Measurements from ENCODE around the gene TBCD.

Gene TBCD

GRCh38 chr17:82751571-82752370 lies at the start of gene TBCD:
Gene TBCD, plus strand, starts transcription at chr17:82752065. Its CDS starts 129 bp downstream, at chr17:82752194.
- DNase-seq = peak; percentile 95

GRCh38 chr17:82702231-82702927 lies 49.5 kb upstream of the TBCD start:
- DNase-seq = no peak

GRCh38 chr17:82703036-82703745 lies 48.7 kb upstream of the TBCD start:
- no peak for DNase-seq

GRCh38 chr17:82703935-82704865 lies 47.7 kb upstream of the TBCD start:
- DNase-seq = no peak

- DNase-seq = no peak
Measured at GRCh38 chr17:82704886-82705285, 47.0 kb upstream of the TBCD start.

- DNase-seq = no peak
Measured at GRCh38 chr17:82705756-82706155, 46.1 kb upstream of the TBCD start.

- peak; percentile 26 for DNase-seq
Measured at GRCh38 chr17:82709024-82709675, 42.7 kb upstream of the TBCD start.

- DNase-seq = no peak
Measured at GRCh38 chr17:82709676-82710498, 42.0 kb upstream of the TBCD start.

- DNase-seq = no peak
Measured at GRCh38 chr17:82710499-82711232, 41.2 kb upstream of the TBCD start.

- DNase-seq = no peak
Measured at GRCh38 chr17:82713071-82713723, 38.7 kb upstream of the TBCD start.

- DNase-seq = peak; percentile 97
Measured at GRCh38 chr17:82716203-82717010, 35.5 kb upstream of the TBCD start, which contains the start of gene FN3KRP. Gene FN3KRP, plus strand, starts transcription at chr17:82716706. Its CDS starts 50 bp downstream, at chr17:82716756.

GRCh38 chr17:82718986-82719685 lies 32.7 kb upstream of the TBCD start:
- DNase-seq = no peak

- no peak for DNase-seq
Measured at GRCh38 chr17:82720204-82720603, 31.7 kb upstream of the TBCD start.

- DNase-seq = no peak
Measured at GRCh38 chr17:82722341-82723013, 29.4 kb upstream of the TBCD start.

GRCh38 chr17:82723169-82723807 lies 28.6 kb upstream of the TBCD start:
- no peak for DNase-seq

GRCh38 chr17:82726427-82726826 lies 25.4 kb upstream of the TBCD start:
- no peak for DNase-seq
